Vagina (tissue), 2 donors: ENCODE results near the gene CCDC158. TPM values are rescaled to one million over a fixed set of nuclear protein-coding genes. Genes with fewer than 3 reads are reported as not detected.

ENCODE experiments used
- DNase-seq, 2 donors: peaks; one replicate each; pipeline ENCODE4 v3.0.0-alpha.2; 2017; ENCODE audit errors: extremely low spot score in 2 of 2
- H3K27ac ChIP-seq: fragments of 200-600 bp; sonication (generic); one replicate; pipeline ENCODE4 v1.5.1; 2019
- H3K27me3 ChIP-seq: fragments of 200-600 bp; sonication (generic); one replicate; pipeline ENCODE4 v1.5.1; 2019
- H3K36me3 ChIP-seq, 2 donors: fragments of 200-600 bp; sonication (generic); one replicate each; pipeline ENCODE4 v1.5.1; 2017 to 2019
- H3K4me1 ChIP-seq: fragments of 200-600 bp; sonication (generic); one replicate; pipeline ENCODE4 v1.5.1; 2019
- H3K4me3 ChIP-seq, 2 donors: fragments of 200-600 bp; sonication (generic); 1 replicate in 1 of 2; 2 replicates in 1 of 2; pipeline ENCODE4 v1.5.1; 2016 to 2019
- H3K9me3 ChIP-seq: fragments of 200-600 bp; sonication (generic); one replicate; pipeline ENCODE4 v1.5.1; 2019
- CTCF ChIP-seq, 3 experiments: fragments of 450-650 bp in 2 of 3; fragments of 200-600 bp in 1 of 3; sonication (generic) in 1 of 3; IDR thresholded peaks; one replicate each; pipeline ENCODE4 v1.5.1; 2017 to 2019; ENCODE audit warnings: antibody characterized with exemption in 3 of 3, mild to moderate bottlenecking in 2 of 3, moderate library complexity in 2 of 3
- POLR2A ChIP-seq, 2 donors: fragments of 450-650 bp; IDR thresholded peaks; one replicate each; pipeline ENCODE4 v1.6.1; 2017; ENCODE audit warnings: antibody characterized with exemption in 2 of 2, mild to moderate bottlenecking in 2 of 2, moderate library complexity in 2 of 2
- POLR2AphosphoS5 ChIP-seq, 2 donors: sonication (generic); formaldehyde crosslinking; IDR thresholded peaks; one replicate each; pipeline ENCODE4 v1.9.0; 2017; ENCODE audit warnings: antibody characterized with exemption in 2 of 2, mild to moderate bottlenecking in 2 of 2, low read depth in 1 of 2; ENCODE audit not compliant: insufficient read depth in 1 of 2
- intact Hi-C: fragments of 100-400 bp; cut with DNase I; formaldehyde crosslinking; loops from one replicate; pipeline ENCODE4 v1.15.1; 2023
- total RNA-seq: library from RNA; depleted of rRNA; stranded (reverse); fragments of >200 nt; gene quantifications from one replicate; pipeline ENCODE4 v1.2.3, GENCODE V29; 2016

Gene CCDC158
- total RNA-seq, 1 donor from 2014 or later: not detected

GRCh38 chr4:76407440-76408119, 13.4 kb downstream of the CCDC158 start:
- Histone ChIP-seq H3K36me3 (no peaks in the 10 kb centered on the region), H3K4me3 (no peak overlapping the region), H3K9me3 (no peaks in the 10 kb centered on the region), H3K4me1 (no peaks in the 10 kb centered on the region), H3K27me3 (no peaks in the 10 kb centered on the region), H3K27ac (no peak overlapping the region)
- no peak for DNase-seq
- intact Hi-C loops: no loop called here
- no peak for TF ChIP-seq POLR2AphosphoS5 (IDR thresholded peaks at IDR 0.05; ENCODE audit: insufficient read depth in 1 of 2, low read depth in 1 of 2)
- no peak for TF ChIP-seq POLR2A (IDR thresholded peaks at IDR 0.05)
- TF ChIP-seq CTCF (IDR thresholded peaks at IDR 0.05): no peak

- H3K4me1 ChIP-seq: no peaks in the 10 kb centered on the region
- no peak overlapping the region for H3K4me3 ChIP-seq
- H3K36me3 ChIP-seq: no peaks in the 10 kb centered on the region
- no peak overlapping the region for H3K27ac ChIP-seq
- DNase-seq: no peak
- intact Hi-C loops: no loop called here
- TF ChIP-seq CTCF (IDR thresholded peaks at IDR 0.05) (no peak), POLR2AphosphoS5 (IDR thresholded peaks at IDR 0.05; ENCODE audit: insufficient read depth in 1 of 2, low read depth in 1 of 2) (no peak), POLR2A (IDR thresholded peaks at IDR 0.05) (no peak)
- H3K9me3 ChIP-seq: no peaks in the 10 kb centered on the region
- H3K27me3 ChIP-seq: no peaks in the 10 kb centered on the region
These were observed 14.9 kb downstream of the CCDC158 start for GRCh38 chr4:76406081-76406480.

GRCh38 chr4:76401654-76402053, 19.3 kb downstream of the CCDC158 start:
- no peak for TF ChIP-seq POLR2AphosphoS5 (IDR thresholded peaks at IDR 0.05; ENCODE audit: insufficient read depth in 1 of 2, low read depth in 1 of 2)
- no peak for TF ChIP-seq POLR2A (IDR thresholded peaks at IDR 0.05)
- TF ChIP-seq CTCF (IDR thresholded peaks at IDR 0.05): no peak
- no peaks in the 10 kb centered on the region for H3K36me3 ChIP-seq
- intact Hi-C loops: no loop called here
- H3K4me1 ChIP-seq: no peaks in the 10 kb centered on the region
- no peaks in the 10 kb centered on the region for H3K9me3 ChIP-seq
- DNase-seq: no peak
- no peaks in the 10 kb centered on the region for H3K27me3 ChIP-seq
- H3K4me3 ChIP-seq: no peak overlapping the region
- H3K27ac ChIP-seq: no peak overlapping the region

- no peak overlapping the region for H3K4me3 ChIP-seq
- DNase-seq: no peak
- intact Hi-C loops: no loop called here
- H3K27me3 ChIP-seq: no peaks in the 10 kb centered on the region
- H3K9me3 ChIP-seq: no peaks in the 10 kb centered on the region
- H3K36me3 ChIP-seq: no peaks in the 10 kb centered on the region
- no peaks in the 10 kb centered on the region for H3K4me1 ChIP-seq
- H3K27ac ChIP-seq: no peak overlapping the region
- TF ChIP-seq POLR2AphosphoS5 (IDR thresholded peaks at IDR 0.05; ENCODE audit: insufficient read depth in 1 of 2, low read depth in 1 of 2) (no peak), CTCF (IDR thresholded peaks at IDR 0.05) (no peak), POLR2A (IDR thresholded peaks at IDR 0.05) (no peak)
These were observed 32.6 kb downstream of the CCDC158 start for GRCh38 chr4:76388160-76388908.
